Skin of body (tissue), 2 donors: Measurements from ENCODE around the gene PLCZ1. TPM values are rescaled to one million over a fixed set of nuclear protein-coding genes. Genes with fewer than 3 reads are reported as not detected.
"Not testable (repeated sequence)": the region's sequence is repeated elsewhere in the genome, so short reads cannot be mapped to it uniquely, and the experiment has no call there.

Source experiments
- DNase-seq: peaks from one replicate; lab custom pipeline; 2025; lab: John Stamatoyannopoulos, UW
- total RNA-seq: library from RNA; depleted of rRNA; stranded (reverse); fragments of >200 nt; gene quantifications from one replicate; pipeline ENCODE4 v1.2.3, GENCODE V29; 2014

The PLCZ1 gene
- total RNA-seq, 1 donor from 2014 or later: not detected

- DNase-seq: no peak
These were observed 33.9 kb downstream of the PLCZ1 start for GRCh38 chr12:18703911-18704310.

GRCh38 chr12:18703321-18703720 is 34.5 kb downstream of the PLCZ1 start:
- DNase-seq: no peak

- no peak for DNase-seq
These were observed 37.5 kb downstream of the PLCZ1 start for GRCh38 chr12:18700271-18700670.

GRCh38 chr12:18696971-18697602 is 40.7 kb downstream of the PLCZ1 start:
- DNase-seq: no peak

- DNase-seq: not testable (repeated sequence)
These were observed 43.8 kb downstream of the PLCZ1 start for GRCh38 chr12:18693986-18694385.

GRCh38 chr12:18690653-18691052 is 47.2 kb downstream of the PLCZ1 start:
- no peak for DNase-seq

GRCh38 chr12:18689771-18690170 is 48.0 kb downstream of the PLCZ1 start:
- no peak for DNase-seq

- no peak for DNase-seq
These were observed 53.4 kb downstream of the PLCZ1 start for GRCh38 chr12:18684430-18684829.

GRCh38 chr12:18683327-18684013 is 54.3 kb downstream of the PLCZ1 start:
- DNase-seq: no peak

- no peak for DNase-seq
These were observed 56.0 kb downstream of the PLCZ1 start for GRCh38 chr12:18681818-18682217.

- DNase-seq: peak; percentile 47
These were observed 60.7 kb downstream of the PLCZ1 start for GRCh38 chr12:18676996-18677588.

GRCh38 chr12:18676141-18676540 is 61.7 kb downstream of the PLCZ1 start:
- no peak for DNase-seq

GRCh38 chr12:18658829-18659228 is 79.0 kb downstream of the PLCZ1 start:
- no peak for DNase-seq

GRCh38 chr12:18658179-18658578 is 79.6 kb downstream of the PLCZ1 start:
- DNase-seq: no peak

GRCh38 chr12:18655351-18655750 is 82.5 kb downstream of the PLCZ1 start:
- DNase-seq: no peak

GRCh38 chr12:18653465-18653864 is 84.3 kb downstream of the PLCZ1 start:
- no peak for DNase-seq

GRCh38 chr12:18652596-18652995 is 85.2 kb downstream of the PLCZ1 start:
- no peak for DNase-seq

GRCh38 chr12:18651525-18651924 is 86.3 kb downstream of the PLCZ1 start:
- no peak for DNase-seq

- DNase-seq: peak; percentile 8
These were observed 91.4 kb downstream of the PLCZ1 start for GRCh38 chr12:18646286-18646890.

GRCh38 chr12:18644564-18644963 is 93.2 kb downstream of the PLCZ1 start:
- DNase-seq: no peak

GRCh38 chr12:18643681-18644080 is 94.1 kb downstream of the PLCZ1 start:
- no peak for DNase-seq

GRCh38 chr12:18640321-18640955 is 97.4 kb downstream of the PLCZ1 start:
- DNase-seq: no peak
